Esophagus squamous epithelium (tissue), 4 donors: ENCODE data around the gene TCF4.

ENCODE experiments used
- CTCF ChIP-seq, 6 experiments: fragments of 450-650 bp in 4 of 6; fragments of 200-600 bp in 2 of 6; sonication (generic) in 2 of 6; IDR thresholded peaks; one replicate each; pipeline ENCODE4 v1.5.1; 2016 to 2019; ENCODE audit warnings: antibody characterized with exemption in 6 of 6, mild to moderate bottlenecking in 4 of 6, moderate library complexity in 4 of 6
- POLR2A ChIP-seq, 4 donors: fragments of 450-650 bp; IDR thresholded peaks; one replicate each; pipeline ENCODE4 v1.6.1; 2017; ENCODE audit warnings: antibody characterized with exemption in 4 of 4, mild to moderate bottlenecking in 4 of 4, moderate library complexity in 3 of 4

- TF ChIP-seq CTCF (IDR thresholded peaks at IDR 0.05) (no peak), POLR2A (IDR thresholded peaks at IDR 0.05) (no peak)
These were observed 21.5 kb downstream of the TCF4 start for GRCh38 chr18:55566456-55566935.
